Parathyroid adenoma (tissue), 2 donors: Measurements from ENCODE around the gene PDCD4.

Experiments used
- H2AFZ ChIP-seq: fragments of 300-600 bp; sonication (generic); one replicate; pipeline ENCODE4 v1.7.0; 2017; ENCODE audit warnings: antibody characterized with exemption, mild to moderate bottlenecking
- H3K27ac ChIP-seq: fragments of 300-600 bp; sonication (generic); one replicate; pipeline ENCODE4 v1.7.0; 2017
- H3K27me3 ChIP-seq: fragments of 300-600 bp; sonication (generic); one replicate; pipeline ENCODE4 v1.7.0; 2017; ENCODE audit warnings: low read length; ENCODE audit not compliant: control insufficient read depth, insufficient read depth
- H3K36me3 ChIP-seq: fragments of 300-600 bp; sonication (generic); one replicate; pipeline ENCODE4 v1.7.0; 2017; ENCODE audit warnings: low read length; ENCODE audit not compliant: control insufficient read depth, insufficient read depth
- H3K4me1 ChIP-seq: fragments of 300-600 bp; sonication (generic); one replicate; pipeline ENCODE4 v1.7.0; 2017; ENCODE audit warnings: control low read depth
- H3K4me2 ChIP-seq: fragments of 300-600 bp; sonication (generic); one replicate; pipeline ENCODE4 v1.7.0; 2017; ENCODE audit warnings: low read length
- H3K4me3 ChIP-seq: fragments of 300-600 bp; sonication (generic); one replicate; pipeline ENCODE4 v1.7.0; 2017; ENCODE audit warnings: low read depth, low read length
- H3K79me2 ChIP-seq: fragments of 300-600 bp; sonication (generic); one replicate; pipeline ENCODE4 v1.7.0; 2017; ENCODE audit warnings: control low read depth
- H3K9ac ChIP-seq: fragments of 300-600 bp; sonication (generic); one replicate; pipeline ENCODE4 v1.7.0; 2017; ENCODE audit warnings: mild to moderate bottlenecking
- H3K9me3 ChIP-seq: fragments of 300-600 bp; sonication (generic); one replicate; pipeline ENCODE4 v1.7.0; 2017; ENCODE audit warnings: low read length; ENCODE audit not compliant: control insufficient read depth
- CTCF ChIP-seq: fragments of 300-600 bp; sonication (generic); IDR thresholded peaks from one replicate; pipeline ENCODE4 v1.7.0; 2017; ENCODE audit warnings: antibody characterized with exemption, mild to moderate bottlenecking
- donor health status: primary hyperparathyroidism.

Gene PDCD4

GRCh38 chr10:110892602-110893288 lies 21.0 kb downstream of the PDCD4 start:
- no peak overlapping the region for H2AFZ ChIP-seq
- peak overlapping the region; percentile 21 for H3K4me2 ChIP-seq
- no peak for TF ChIP-seq CTCF
- no peak overlapping the region for H3K27ac ChIP-seq
- peaks cover 8% of the 10 kb centered on the region for H3K36me3 ChIP-seq
- peaks cover 20% of the 10 kb centered on the region for H3K79me2 ChIP-seq
- H3K9me3 ChIP-seq, result no peaks in the 10 kb centered on the region
- peaks cover 29% of the 10 kb centered on the region for H3K4me1 ChIP-seq
- no peak overlapping the region for H3K9ac ChIP-seq
- H3K27me3 ChIP-seq, result no peaks in the 10 kb centered on the region
- no peak overlapping the region for H3K4me3 ChIP-seq

- peaks cover 12% of the 10 kb centered on the region for H3K36me3 ChIP-seq
- H2AFZ ChIP-seq, result no peak overlapping the region
- peaks cover 20% of the 10 kb centered on the region for H3K79me2 ChIP-seq
- peak overlapping the region; percentile 50 for H3K4me2 ChIP-seq
- peak overlapping the region; percentile 9 for H3K27ac ChIP-seq
- H3K9ac ChIP-seq, result no peak overlapping the region
- H3K4me3 ChIP-seq, result no peak overlapping the region
- H3K4me1 ChIP-seq, result peaks cover 29% of the 10 kb centered on the region
- no peaks in the 10 kb centered on the region for H3K9me3 ChIP-seq
- no peaks in the 10 kb centered on the region for H3K27me3 ChIP-seq
- TF ChIP-seq CTCF, result peak; percentile 65
Observed at GRCh38 chr10:110893559-110894179, 21.9 kb downstream of the PDCD4 start.

- H3K27ac ChIP-seq, result peak overlapping the region; percentile 8
- peaks cover 12% of the 10 kb centered on the region for H3K36me3 ChIP-seq
Observed at GRCh38 chr10:110897184-110897583, 25.5 kb downstream of the PDCD4 start.

GRCh38 chr10:110898391-110898790 lies 26.7 kb downstream of the PDCD4 start:
- H3K4me1 ChIP-seq, result peaks cover 40% of the 10 kb centered on the region
- no peaks in the 10 kb centered on the region for H3K9me3 ChIP-seq
- no peak overlapping the region for H3K27ac ChIP-seq
- no peak overlapping the region for H3K4me2 ChIP-seq
- H2AFZ ChIP-seq, result no peak overlapping the region
- peaks cover 12% of the 10 kb centered on the region for H3K36me3 ChIP-seq
- peaks cover 20% of the 10 kb centered on the region for H3K79me2 ChIP-seq
- TF ChIP-seq CTCF, result no peak
- H3K9ac ChIP-seq, result no peak overlapping the region
- H3K27me3 ChIP-seq, result no peaks in the 10 kb centered on the region
- no peak overlapping the region for H3K4me3 ChIP-seq

More at GRCh38 chr10:110897184-110897583, 25.5 kb downstream of the PDCD4 start:
- Histone ChIP-seq H3K79me2 (peaks cover 22% of the 10 kb centered on the region), H3K9me3 (no peaks in the 10 kb centered on the region), H3K4me2 (peak overlapping the region; percentile 23), H3K4me1 (peaks cover 32% of the 10 kb centered on the region), H2AFZ (no peak overlapping the region), H3K4me3 (no peak overlapping the region), H3K27me3 (no peaks in the 10 kb centered on the region), H3K9ac (no peak overlapping the region)
- no peak for TF ChIP-seq CTCF
